HS-5 (cell line): ENCODE results near the gene SERPING1.
A peak's percentile ranks its signal among the peaks of the same experiment; 100 is the strongest.
"Not testable (repeated sequence)": the region's sequence is repeated elsewhere in the genome, so short reads cannot be mapped to it uniquely, and the experiment has no call there.

Experiments
- DNase-seq: peaks from one replicate; pipeline ENCODE4 v3.0.0-alpha.2; 2012; ENCODE audit warnings: low read depth

SERPING1 gene

GRCh38 chr11:57638005-57638781, 40.7 kb downstream of the SERPING1 start:
- DNase-seq = peak; percentile 79

- DNase-seq = no peak
These were observed 41.4 kb downstream of the SERPING1 start for GRCh38 chr11:57638811-57639320.

- no peak for DNase-seq
These were observed 42.0 kb downstream of the SERPING1 start for GRCh38 chr11:57639321-57640067.

GRCh38 chr11:57640068-57640800, 42.7 kb downstream of the SERPING1 start:
- no peak for DNase-seq

- DNase-seq = no peak
These were observed 43.7 kb downstream of the SERPING1 start for GRCh38 chr11:57641011-57641807.

- no peak for DNase-seq
These were observed 46.3 kb downstream of the SERPING1 start for GRCh38 chr11:57643802-57644201.

GRCh38 chr11:57644748-57645688, 47.5 kb downstream of the SERPING1 start:
- no peak for DNase-seq

GRCh38 chr11:57645689-57646085, 48.2 kb downstream of the SERPING1 start:
- no peak for DNase-seq

DNA sequence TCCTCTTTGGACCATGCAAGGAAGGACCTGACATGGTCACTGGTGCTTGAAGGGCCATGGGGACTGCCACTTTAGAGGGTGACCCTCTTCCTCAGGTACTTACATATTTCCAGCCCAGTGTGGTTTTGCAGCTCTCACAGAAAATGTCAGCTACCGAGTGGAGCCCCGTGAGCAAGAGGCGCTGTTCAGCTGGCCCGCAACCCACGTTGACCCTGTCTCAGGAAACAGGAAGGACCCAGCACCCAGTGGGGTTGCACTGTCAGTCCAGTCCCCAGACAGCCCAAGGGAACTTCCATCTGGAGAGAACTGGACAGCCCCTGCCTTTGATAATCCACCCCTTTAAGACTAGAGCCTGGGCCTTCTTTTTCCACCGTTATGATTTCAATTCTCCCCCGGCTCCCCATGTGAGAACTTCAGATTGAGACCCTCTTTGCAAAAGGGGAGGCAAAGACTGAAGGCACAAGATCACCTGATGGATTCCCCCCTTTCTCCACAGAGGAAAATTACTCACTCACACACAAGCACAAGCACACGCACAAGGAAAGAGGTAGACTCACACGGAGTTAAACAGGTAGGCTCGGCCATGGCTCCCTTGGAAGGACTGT, 48.8 kb downstream of the SERPING1 start:
- DNase-seq = no peak

- DNase-seq = no peak
These were observed 49.4 kb downstream of the SERPING1 start for GRCh38 chr11:57646799-57647303.

DNA sequence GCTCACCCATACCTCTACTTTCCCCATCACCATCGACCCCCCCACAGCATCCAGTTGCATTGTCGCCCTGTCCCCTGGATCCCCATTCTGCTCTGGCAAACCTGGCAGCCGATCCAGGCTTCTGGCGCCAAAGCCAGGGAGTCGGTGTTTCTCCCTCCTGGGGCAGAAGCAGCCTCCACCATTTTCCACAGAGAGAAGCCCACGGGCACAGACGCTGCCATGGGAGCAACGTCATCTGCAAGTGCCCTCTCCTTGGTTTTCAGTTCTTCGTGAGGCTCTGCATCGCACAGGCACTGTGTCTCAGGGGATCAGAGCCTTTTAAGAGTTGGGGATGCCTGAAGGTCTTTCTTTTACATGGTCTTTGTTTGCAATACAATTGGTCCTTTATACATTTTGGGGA, 49.9 kb downstream of the SERPING1 start:
- no peak for DNase-seq

DNA sequence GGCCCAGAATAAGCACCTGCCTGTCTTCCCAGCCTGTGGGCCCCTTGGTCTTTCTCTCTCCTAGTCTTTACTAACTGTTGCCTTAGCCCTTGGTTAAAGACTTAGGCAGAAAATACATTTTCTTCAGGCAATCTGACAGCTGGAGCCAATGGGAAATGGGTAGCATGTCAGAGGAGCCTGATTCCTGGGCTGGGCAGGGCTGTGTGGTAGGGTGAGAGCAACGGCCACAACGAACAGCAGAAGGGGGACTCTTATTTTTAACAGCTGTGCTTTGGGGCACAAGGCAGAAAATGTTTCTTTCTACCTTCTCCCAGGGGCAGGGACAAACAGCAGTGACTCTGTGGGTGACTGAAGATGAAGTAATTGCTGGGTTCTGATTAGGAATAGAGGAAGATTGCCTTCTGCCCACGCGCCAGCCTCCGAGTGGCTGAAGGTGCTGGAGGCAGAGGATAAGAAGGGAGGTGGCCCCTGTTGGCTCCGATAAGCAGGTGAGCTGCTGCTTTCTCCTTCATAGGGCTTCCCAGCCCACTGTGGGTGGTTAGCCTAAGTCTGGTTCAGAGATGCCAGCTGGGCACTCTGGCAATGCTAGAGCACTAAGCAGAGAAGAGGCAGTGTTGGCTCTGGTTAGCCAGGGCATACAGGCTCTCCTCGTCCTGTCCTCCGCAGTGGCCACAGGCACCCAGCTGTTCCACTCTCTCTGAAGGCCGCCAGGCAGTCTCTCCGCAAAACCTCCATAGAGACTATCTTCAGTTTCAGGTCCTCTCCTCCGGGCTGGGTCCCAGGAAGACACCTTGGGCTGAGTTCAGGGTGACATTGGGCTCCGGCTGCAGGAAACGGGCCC, 50.7 kb downstream of the SERPING1 start:
- no peak for DNase-seq

DNA sequence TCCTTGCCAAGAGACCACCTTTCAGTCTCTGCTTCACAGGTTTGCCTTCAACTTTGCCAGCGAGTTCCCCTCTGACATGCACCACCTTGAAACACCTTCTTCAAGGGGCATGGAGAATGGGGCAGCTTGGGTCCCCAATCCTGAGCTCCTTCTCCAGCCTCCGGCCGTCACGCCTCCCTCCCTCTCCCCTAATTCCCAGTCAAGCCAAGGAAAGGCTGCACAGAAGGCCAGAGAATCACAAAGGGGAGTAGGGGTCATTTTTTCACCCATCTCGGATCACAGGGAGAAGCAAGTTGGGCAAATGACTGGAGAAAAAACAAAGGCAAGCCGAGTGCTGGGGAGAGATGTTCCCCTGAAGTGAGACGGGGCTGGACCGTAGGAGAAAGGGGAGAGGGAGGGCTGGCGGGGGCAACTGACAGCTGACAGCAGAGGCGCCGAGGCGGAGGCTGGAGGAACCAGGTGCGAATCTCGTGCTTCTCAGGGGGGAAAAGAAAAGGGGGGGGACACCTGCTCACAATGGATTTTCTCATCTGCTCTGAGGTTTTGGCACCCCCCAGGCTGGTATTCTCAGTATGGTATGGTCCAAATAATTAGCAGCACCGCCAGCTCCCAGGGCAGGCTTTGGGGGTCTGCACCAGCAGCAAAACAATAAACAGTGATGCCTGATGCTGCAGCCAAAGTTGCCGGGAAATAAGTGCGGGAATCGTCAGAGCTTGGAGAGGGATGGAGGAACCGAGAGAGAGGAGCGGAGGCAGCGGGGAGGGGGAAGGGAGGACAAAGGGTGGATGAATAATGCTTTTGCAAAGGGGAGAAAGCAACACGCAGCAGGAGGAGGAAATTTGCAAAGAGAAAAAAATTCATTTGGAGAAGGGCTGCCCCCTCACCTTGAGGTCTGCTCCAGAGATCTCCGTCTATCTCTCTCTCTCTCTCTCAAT, 51.6 kb downstream of the SERPING1 start:
- DNase-seq = no peak

- DNase-seq = no peak
These were observed 52.6 kb downstream of the SERPING1 start, which contains the start of gene YPEL4 for GRCh38 chr11:57649826-57650738. Gene YPEL4 (minus strand): TSS chr11:57649912. CDS start chr11:57647107, 2,805 bp downstream.

GRCh38 chr11:57650739-57651090, 53.2 kb downstream of the SERPING1 start:
- DNase-seq = no peak

DNA sequence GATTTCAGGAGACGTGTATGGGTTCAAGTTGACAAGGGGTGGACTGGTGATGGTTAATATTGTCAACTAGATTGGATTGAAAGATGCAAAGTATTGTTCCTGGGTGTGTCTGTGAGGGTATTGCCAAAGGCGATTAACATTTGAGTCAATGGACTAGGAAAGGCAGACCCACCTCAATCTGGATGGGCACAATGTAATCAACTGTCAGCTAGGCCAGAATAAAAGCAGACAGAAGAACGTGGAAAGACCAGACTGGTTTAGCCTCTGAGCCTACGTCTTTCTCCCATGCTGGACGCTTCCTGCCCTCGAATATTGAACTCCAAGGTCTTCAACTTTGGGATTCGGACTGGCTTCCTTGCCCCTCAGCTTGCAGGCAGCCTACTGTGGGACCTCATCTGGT, 53.9 kb downstream of the SERPING1 start:
- DNase-seq = no peak

- not testable (repeated sequence) for DNase-seq
These were observed 54.7 kb downstream of the SERPING1 start for GRCh38 chr11:57652230-57652629.
